Endothelial cell of umbilical vein (primary cell): Measurements from ENCODE around the gene KIF25. TPM values are rescaled to one million over a fixed set of nuclear protein-coding genes. Genes with fewer than 3 reads are reported as not detected.

Experiments
- BruUV-seq: library from RNA; stranded (reverse); fragments of 400-500 nt; replicated peaks from 2 replicates; lab custom pipeline; 2021; lab: Mats Ljungman, UMichigan
- CTCF ChIA-PET: fragments of 300-600, 350-600 bp; sonication (Branson Sonifier 250); formaldehyde crosslinking; loops from one replicate; lab custom pipeline; 2021; ENCODE audit warnings: antibody characterized with exemption, inconsistent platforms; lab: Charles Lee
- POLR2A ChIA-PET: fragments of 300-600, 350-600 bp; sonication (Branson Sonifier 250); formaldehyde crosslinking; loops from one replicate; lab custom pipeline; 2021; ENCODE audit warnings: antibody characterized with exemption, inconsistent platforms; lab: Charles Lee
- DNase-seq: peaks from one replicate; pipeline ENCODE4 v3.0.0-alpha.2; 2011; ENCODE audit warnings: low read depth, low spot score
- FAIRE-seq: peaks from 2 replicates; lab custom pipeline; 2011; peaks lifted over from hg19 to GRCh38; lab: Jason Lieb, UNC
- H2AFZ ChIP-seq: 2 replicates; pipeline ENCODE4 v1.6.0; 2012; ENCODE audit warnings: low read depth, low read length, control low read depth, inconsistent platforms
- H3K27ac ChIP-seq: 2 replicates; pipeline ENCODE4 v1.5.1; 2011; ENCODE audit warnings: low read depth, mild to moderate bottlenecking, control low read depth, low read length, moderate library complexity; ENCODE audit not compliant: insufficient read depth
- H3K27me3 ChIP-seq, 2 experiments: 2 replicates each; pipeline versions ENCODE4 v1.6.0 to v1.6.1; 2011; ENCODE audit warnings: low read length in 2 of 2, mixed read lengths in 1 of 2; ENCODE audit not compliant: control insufficient read depth in 2 of 2, insufficient read depth in 2 of 2
- H3K36me3 ChIP-seq, 2 experiments: 2 replicates in 1 of 2; 3 replicates in 1 of 2; pipeline ENCODE4 v1.5.1; 2011; ENCODE audit warnings: low read length in 2 of 2, mild to moderate bottlenecking in 1 of 2, moderate library complexity in 1 of 2; ENCODE audit not compliant: control insufficient read depth in 2 of 2, insufficient read depth in 2 of 2; ENCODE audit errors: extremely low read depth in 1 of 2
- H3K4me1 ChIP-seq: 3 replicates; pipeline ENCODE4 v1.5.1; 2011; ENCODE audit warnings: mild to moderate bottlenecking, low read length; ENCODE audit not compliant: control insufficient read depth, insufficient read depth; ENCODE audit errors: extremely low read depth
- H3K4me2 ChIP-seq: 2 replicates; pipeline ENCODE4 v1.6.1; 2011; ENCODE audit warnings: low read length, control low read depth, mixed read lengths; ENCODE audit not compliant: insufficient read depth
- H3K4me3 ChIP-seq, 3 experiments: fragments of 200-600 bp in 1 of 3; sonication (generic), shearing (Covaris generic) in 1 of 3; replicated peaks in 1 of 3; 2 replicates each; pipeline ENCODE4 v1.5.1; 2011 to 2016; ENCODE audit warnings: control low read depth in 3 of 3, low read length in 3 of 3, mild to moderate bottlenecking in 2 of 3, inconsistent platforms in 1 of 3, low read depth in 1 of 3, moderate library complexity in 1 of 3; ENCODE audit not compliant: insufficient read depth in 1 of 3
- H3K79me2 ChIP-seq: 2 replicates; pipeline ENCODE4 v1.6.0; 2012; ENCODE audit warnings: low read length, inconsistent platforms; ENCODE audit not compliant: control insufficient read depth, insufficient read depth
- H3K9ac ChIP-seq: replicated peaks from 2 replicates; pipeline ENCODE3; 2011; ENCODE audit warnings: low read length, control low read depth; ENCODE audit not compliant: insufficient read depth; ENCODE audit errors: extremely low read depth
- H3K9me1 ChIP-seq: replicated peaks from 3 replicates; pipeline ENCODE4 v1.6.0; 2011; ENCODE audit warnings: mild to moderate bottlenecking, low read length; ENCODE audit not compliant: control insufficient read depth, insufficient read depth; ENCODE audit errors: extremely low read depth
- H3K9me3 ChIP-seq: replicated peaks from 2 replicates; pipeline ENCODE4 v1.5.1; 2012; ENCODE audit warnings: low read length, inconsistent platforms; ENCODE audit not compliant: control insufficient read depth, insufficient read depth
- H4K20me1 ChIP-seq: replicated peaks from 2 replicates; pipeline ENCODE3; 2011; ENCODE audit warnings: mild to moderate bottlenecking, low read length; ENCODE audit not compliant: control insufficient read depth, insufficient read depth; ENCODE audit errors: extremely low read depth
- EZH2 ChIP-seq: IDR thresholded peaks from 2 replicates; pipeline ENCODE4 v1.6.1; 2012; ENCODE audit warnings: borderline replicate concordance, low read depth, mild to moderate bottlenecking, moderate library complexity, low read length, inconsistent platforms; ENCODE audit not compliant: severe bottlenecking
- FOS ChIP-seq: IDR thresholded peaks from 2 replicates; pipeline ENCODE4 v1.6.1; 2011; ENCODE audit warnings: mild to moderate bottlenecking, low read length, moderate library complexity, borderline replicate concordance; ENCODE audit not compliant: insufficient read depth
- GATA2 ChIP-seq: IDR thresholded peaks from 2 replicates; pipeline ENCODE4 v1.7.0; 2011; ENCODE audit warnings: low read depth, mild to moderate bottlenecking, moderate library complexity, mixed read lengths, low read length; ENCODE audit not compliant: insufficient read length, insufficient read depth
- JUN ChIP-seq: IDR thresholded peaks from 2 replicates; pipeline ENCODE4 v1.6.1; 2011; ENCODE audit warnings: borderline replicate concordance, low read depth; ENCODE audit not compliant: insufficient read length, insufficient read depth
- MYC ChIP-seq: IDR thresholded peaks from one replicate; pipeline ENCODE4 v1.6.1; 2011; ENCODE audit warnings: mild to moderate bottlenecking, low read depth, low read length
- POLR2A ChIP-seq: IDR thresholded peaks from 2 replicates; pipeline ENCODE4 v1.6.1; 2012; ENCODE audit warnings: low read depth, mild to moderate bottlenecking, control low read depth, low read length
- POLR2AphosphoS5 ChIP-seq: IDR thresholded peaks from 2 replicates; pipeline ENCODE4 v1.6.1; 2012; ENCODE audit warnings: low read depth, mild to moderate bottlenecking, control low read depth, low read length, moderate library complexity; ENCODE audit not compliant: insufficient read depth
- dilution Hi-C: fragments of 300-500 bp; cut with MboI; formaldehyde crosslinking; loops from one replicate; pipeline ENCODE4 v1.15.0; 2019; ENCODE audit warnings: low sequenced_read_pairs; ENCODE audit not compliant: extremely low pct_ligation_motif_present
- intact Hi-C: fragments of 100-400 bp; cut with micrococcal nuclease; formaldehyde crosslinking; loops from one replicate; pipeline ENCODE4 v1.10.0; 2022
- polyA plus RNA-seq, 4 experiments: library from polyadenylated mRNA; depleted of rRNA in 3 of 4; stranded (reverse) in 3 of 4; unstranded in 1 of 4; fragments of >200 nt; gene quantifications; 2 replicates each; pipeline versions ENCODE4 v1.2.1 to v1.2.3, GENCODE V29; 2011 to 2012; ENCODE audit warnings: missing spikeins in 1 of 4
- total RNA-seq: library from RNA; stranded (reverse); gene quantifications from 2 replicates; pipeline ENCODE4 v1.2.3, GENCODE V29; 2021
- TF ChIP-seq, protein P1 (sequence below): IDR thresholded peaks from 2 replicates; pipeline ENCODE4 v1.6.1; 2011; ENCODE audit not compliant: insufficient read depth, insufficient read length
- TF ChIP-seq, protein P2 (sequence below), 2 donors: IDR thresholded peaks; 1 replicate in 1 of 2; 2 replicates in 1 of 2; pipeline ENCODE4 v1.5.1; 2011; ENCODE audit warnings: low read length in 2 of 2, mild to moderate bottlenecking in 2 of 2, moderate library complexity in 2 of 2, control low read depth in 1 of 2, inconsistent platforms in 1 of 2, low read depth in 1 of 2; ENCODE audit not compliant: insufficient read depth in 1 of 2; ENCODE audit errors: extremely low read depth in 1 of 2

Gene KIF25
- total and polyA plus RNA-seq, 2 donors (not counting 3 experiments of a cell fraction or from before 2014, with no cell fraction given): not detected

DNA sequence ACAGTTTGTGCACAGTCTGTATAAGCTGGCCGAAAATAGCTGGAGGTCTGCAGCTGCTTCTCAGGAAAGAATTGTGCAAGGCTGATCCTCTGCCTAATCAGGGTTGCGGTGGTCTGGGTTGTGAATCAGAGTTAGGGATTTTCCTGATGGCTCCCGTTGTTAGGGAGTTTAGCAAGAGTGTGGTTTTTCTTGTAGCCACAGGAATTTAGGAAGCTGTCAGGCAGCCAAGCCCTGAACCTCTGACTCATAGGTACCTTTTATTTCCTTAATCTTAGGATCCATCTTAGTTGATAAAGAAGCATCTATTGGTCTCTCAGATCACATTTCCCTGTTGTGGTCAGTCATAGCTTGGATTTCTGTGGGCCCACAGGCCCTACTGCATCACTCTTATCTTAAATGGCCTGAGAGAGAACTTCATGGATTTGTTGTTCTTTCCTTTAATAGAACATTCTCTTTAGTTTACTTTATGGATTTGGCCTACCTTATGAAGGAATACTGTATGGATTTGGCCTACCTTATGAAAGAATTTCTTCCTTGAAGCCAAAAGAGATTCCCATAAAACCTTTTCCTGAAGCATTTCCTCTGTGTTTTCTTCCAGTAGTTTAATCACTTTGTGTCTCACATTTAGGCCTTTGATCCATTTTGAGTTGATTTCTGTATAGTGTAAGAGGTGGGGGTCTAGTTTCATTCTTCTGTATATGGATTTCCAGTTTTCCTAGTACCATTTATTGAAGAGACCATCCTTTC lies 10.3 kb downstream of the KIF25 start:
- Histone ChIP-seq H4K20me1 (no peaks in the 10 kb centered on the region), H3K79me2 (no peaks in the 10 kb centered on the region), H3K27me3 (no peaks in the 10 kb centered on the region), H3K9ac (no peak overlapping the region), H2AFZ (no peak overlapping the region), H3K9me1 (no peaks in the 10 kb centered on the region), H3K27ac (peak overlapping the region; percentile 29), H3K4me2 (no peak overlapping the region), H3K36me3 (no peaks in the 10 kb centered on the region), H3K9me3 (no peaks in the 10 kb centered on the region), H3K4me3 (no peak overlapping the region), H3K4me1 (peaks cover 27% of the 10 kb centered on the region)
- BruUV-seq: no TSS peak
- peak; percentile 91 for FAIRE-seq
- CTCF ChIA-PET: interaction anchor here (0.9 to 1.2 kb wide), 5 partner anchors 10 to 27 kb away, joined by 3 to 6 read pairs (median 5); partner anchors contain the start of gene KIF25
- peak; percentile 60 for DNase-seq
- intact Hi-C loops (loop anchor here (1.0 kb wide), 1 partner anchor 28 kb away; no protein-coding TSS in a partner anchor), dilution Hi-C loops (no loop called here)
- POLR2A ChIA-PET: no interaction called here
- TF ChIP-seq MYC (no peak), JUN (peak; percentile 15), POLR2AphosphoS5 (peak; percentile 68), EZH2 (no peak), FOS (peak; percentile 78), GATA2 (peak; percentile 95)

DNA sequence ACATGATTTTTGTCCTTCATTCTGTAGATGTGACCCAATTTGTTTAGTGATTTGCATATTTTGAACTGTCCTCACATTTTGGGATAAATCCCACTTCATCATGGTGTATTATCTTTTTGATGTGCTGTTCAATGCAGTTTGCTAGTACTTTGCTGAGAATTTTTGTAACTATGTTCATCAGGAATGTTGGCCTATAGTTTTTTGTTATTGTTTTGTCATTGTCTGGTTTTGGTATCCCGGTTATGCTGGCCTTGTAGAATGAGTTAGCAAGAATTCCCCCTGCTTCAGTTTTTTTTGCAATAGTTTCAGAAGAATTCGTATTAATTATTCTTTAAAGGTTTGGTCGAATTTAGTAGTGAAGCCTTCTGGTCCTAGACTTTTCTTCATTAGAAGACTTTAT lies 11.9 kb downstream of the KIF25 start:
- Histone ChIP-seq H4K20me1 (no peaks in the 10 kb centered on the region), H3K4me1 (peaks cover 17% of the 10 kb centered on the region), H3K9me3 (no peaks in the 10 kb centered on the region), H3K36me3 (no peaks in the 10 kb centered on the region), H3K27ac (no peak overlapping the region), H3K4me3 (no peak overlapping the region), H3K4me2 (no peak overlapping the region), H2AFZ (no peak overlapping the region), H3K79me2 (no peaks in the 10 kb centered on the region), H3K9ac (no peak overlapping the region), H3K9me1 (no peaks in the 10 kb centered on the region), H3K27me3 (peaks cover 0 to 2% of the 10 kb centered on the region in 2 experiments)
- no TSS peak for BruUV-seq
- DNase-seq (no peak), FAIRE-seq (no peak)
- no peak for TF ChIP-seq EZH2
- TF ChIP-seq JUN: no peak
- TF ChIP-seq, protein P1, sequence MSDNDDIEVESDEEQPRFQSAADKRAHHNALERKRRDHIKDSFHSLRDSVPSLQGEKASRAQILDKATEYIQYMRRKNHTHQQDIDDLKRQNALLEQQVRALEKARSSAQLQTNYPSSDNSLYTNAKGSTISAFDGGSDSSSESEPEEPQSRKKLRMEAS: no peak
- no peak for TF ChIP-seq GATA2
- no peak for TF ChIP-seq POLR2AphosphoS5
- TF ChIP-seq, protein P2, sequence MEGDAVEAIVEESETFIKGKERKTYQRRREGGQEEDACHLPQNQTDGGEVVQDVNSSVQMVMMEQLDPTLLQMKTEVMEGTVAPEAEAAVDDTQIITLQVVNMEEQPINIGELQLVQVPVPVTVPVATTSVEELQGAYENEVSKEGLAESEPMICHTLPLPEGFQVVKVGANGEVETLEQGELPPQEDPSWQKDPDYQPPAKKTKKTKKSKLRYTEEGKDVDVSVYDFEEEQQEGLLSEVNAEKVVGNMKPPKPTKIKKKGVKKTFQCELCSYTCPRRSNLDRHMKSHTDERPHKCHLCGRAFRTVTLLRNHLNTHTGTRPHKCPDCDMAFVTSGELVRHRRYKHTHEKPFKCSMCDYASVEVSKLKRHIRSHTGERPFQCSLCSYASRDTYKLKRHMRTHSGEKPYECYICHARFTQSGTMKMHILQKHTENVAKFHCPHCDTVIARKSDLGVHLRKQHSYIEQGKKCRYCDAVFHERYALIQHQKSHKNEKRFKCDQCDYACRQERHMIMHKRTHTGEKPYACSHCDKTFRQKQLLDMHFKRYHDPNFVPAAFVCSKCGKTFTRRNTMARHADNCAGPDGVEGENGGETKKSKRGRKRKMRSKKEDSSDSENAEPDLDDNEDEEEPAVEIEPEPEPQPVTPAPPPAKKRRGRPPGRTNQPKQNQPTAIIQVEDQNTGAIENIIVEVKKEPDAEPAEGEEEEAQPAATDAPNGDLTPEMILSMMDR (IDR thresholded peaks at IDR 0.05; ENCODE audit: extremely low read depth in 1 of 2, insufficient read depth in 1 of 2, low read depth in 1 of 2, low read length in 2 of 2): no peak
- no peak for TF ChIP-seq MYC
- no peak for TF ChIP-seq POLR2A
- TF ChIP-seq FOS: no peak
- POLR2A ChIA-PET: no interaction called here
- CTCF ChIA-PET: no interaction called here
- intact Hi-C loops: no loop called here
- dilution Hi-C loops: no loop called here
